ENCODE results near the gene PNKP. TPM values are rescaled to one million over a fixed set of nuclear protein-coding genes. Genes with fewer than 3 reads are reported as not detected.

PNKP gene
- total RNA-seq, 1 experiment from 2014 or later: 141 TPM

GRCh38 chr19:49869009-49869483 lies 1.7 kb upstream of the PNKP start:
- Histone ChIP-seq H3K36me3 (ENCODE audit: low read depth, low read length) (peaks cover 17% of the 10 kb centered on the region; the same call in 1 of the 2 replicates), H3K9me3 (ENCODE audit: low read length) (no peaks in the 10 kb centered on the region), H3K4me1 (ENCODE audit: insufficient read depth, low read length) (peaks cover 28% of the 10 kb centered on the region), H3F3A (ENCODE audit: low read length, unreplicated experiment) (no peaks in the 10 kb centered on the region), H3K4me3 (ENCODE audit: low read length) (peak overlapping the region; percentile 59), H3K9me2 (replicated peaks; ENCODE audit: low read length) (no peaks in the 10 kb centered on the region), H4K20me1 (ENCODE audit: low read length) (peaks cover 10% of the 10 kb centered on the region), H3K9ac (ENCODE audit: low read length) (no peak overlapping the region), H3K27me3 (ENCODE audit: low read length) (no peaks in the 10 kb centered on the region), H2AFZ (ENCODE audit: low read length) (peak overlapping the region; percentile 66), H3K4me2 (ENCODE audit: low read length) (peak overlapping the region; percentile 81), H3K27ac (ENCODE audit: low read length) (no peak overlapping the region), H3K79me2 (ENCODE audit: low read length) (peaks cover 35% of the 10 kb centered on the region)
- CTCF ChIA-PET: interaction anchor here (0.7 to 1.0 kb wide), 2 partner anchors 83 to 1470 kb away, joined by 3 read pairs; no protein-coding TSS in a partner anchor
- BruUV-seq (replicated peaks): no TSS peak
- POLR2A ChIA-PET (ENCODE audit: unreplicated experiment): interaction anchor here (0.5 to 1.1 kb wide), 5 partner anchors 19 to 916 kb away, joined by 3 to 9 read pairs (median 4); no protein-coding TSS in a partner anchor
- peak; percentile 11 for ATAC-seq
- intact Hi-C loops (cut with micrococcal nuclease): loop anchor here (1.0 to 5.0 kb wide), 3 partner anchors 8 to 460 kb away; partner anchors contain the start of genes AKT1S1, KCNC3, MED25 and TBC1D17
- no peak for DNase-seq
- TF ChIP-seq EZH2 (IDR thresholded peaks at IDR 0.05; ENCODE audit: low read length, unreplicated experiment): no peak
- no peak for TF ChIP-seq EZH2phosphoT487 (IDR thresholded peaks at IDR 0.05; ENCODE audit: borderline replicate concordance, low read length)
- TF ChIP-seq CTCF (conservative IDR thresholded peaks at IDR 0.05; ENCODE audit: low read depth, low read length): no peak

GRCh38 chr19:49864890-49865289 lies 2.5 kb downstream of the PNKP start:
- Histone ChIP-seq H3K9me2 (replicated peaks; ENCODE audit: low read length) (no peaks in the 10 kb centered on the region), H4K20me1 (ENCODE audit: low read length) (peaks cover 17% of the 10 kb centered on the region), H3K27ac (ENCODE audit: low read length) (no peak overlapping the region), H3K9ac (ENCODE audit: low read length) (no peak overlapping the region), H3K36me3 (ENCODE audit: low read depth, low read length) (peaks cover 37% of the 10 kb centered on the region), H3K4me2 (ENCODE audit: low read length) (peak overlapping the region; percentile 95), H3K27me3 (ENCODE audit: low read length) (no peaks in the 10 kb centered on the region), H3K79me2 (ENCODE audit: low read length) (peaks cover 41% of the 10 kb centered on the region), H3F3A (ENCODE audit: low read length, unreplicated experiment) (no peaks in the 10 kb centered on the region), H3K9me3 (ENCODE audit: low read length) (no peaks in the 10 kb centered on the region), H3K4me3 (ENCODE audit: low read length) (peak overlapping the region; percentile 90; the same call in 1 of the 2 replicates), H2AFZ (ENCODE audit: low read length) (no peak overlapping the region), H3K4me1 (ENCODE audit: insufficient read depth, low read length) (peaks cover 17% of the 10 kb centered on the region)
- no TSS peak for BruUV-seq (replicated peaks)
- DNase-seq: no peak
- no peak for ATAC-seq
- ChIA-PET POLR2A (ENCODE audit: unreplicated experiment) (interaction anchor here (0.7 kb wide), 1 partner anchor 15 kb away, joined by 3 read pairs; no protein-coding TSS in a partner anchor), CTCF (interaction anchor here (1.0 kb wide), 1 partner anchor 12 kb away, joined by 3 read pairs; the partner anchor contains the start of genes AKT1S1 and TBC1D17)
- TF ChIP-seq CTCF (conservative IDR thresholded peaks at IDR 0.05; ENCODE audit: low read depth, low read length) (no peak), EZH2phosphoT487 (IDR thresholded peaks at IDR 0.05; ENCODE audit: borderline replicate concordance, low read length) (no peak), EZH2 (IDR thresholded peaks at IDR 0.05; ENCODE audit: low read length, unreplicated experiment) (no peak)
- intact Hi-C loops (cut with micrococcal nuclease): loop anchor here (5.0 kb wide), 1 partner anchor 48 kb away; the partner anchor contains the start of gene MED25

- ATAC-seq: no peak
- intact Hi-C loops (cut with micrococcal nuclease): no loop called here
- Histone ChIP-seq H3K9me3 (ENCODE audit: low read length) (no peaks in the 10 kb centered on the region), H3K79me2 (ENCODE audit: low read length) (peaks cover 41% of the 10 kb centered on the region), H3K27ac (ENCODE audit: low read length) (no peak overlapping the region), H4K20me1 (ENCODE audit: low read length) (peaks cover 17% of the 10 kb centered on the region), H3K9me2 (replicated peaks; ENCODE audit: low read length) (no peaks in the 10 kb centered on the region), H3K4me3 (ENCODE audit: low read length) (no peak overlapping the region), H3K9ac (ENCODE audit: low read length) (no peak overlapping the region), H2AFZ (ENCODE audit: low read length) (no peak overlapping the region), H3K4me1 (ENCODE audit: insufficient read depth, low read length) (peaks cover 17% of the 10 kb centered on the region), H3K27me3 (ENCODE audit: low read length) (no peaks in the 10 kb centered on the region), H3K4me2 (ENCODE audit: low read length) (no peak overlapping the region), H3K36me3 (ENCODE audit: low read depth, low read length) (peaks cover 42% of the 10 kb centered on the region), H3F3A (ENCODE audit: low read length, unreplicated experiment) (no peaks in the 10 kb centered on the region)
- CTCF ChIA-PET: no interaction called here
- BruUV-seq (replicated peaks): no TSS peak
- TF ChIP-seq EZH2 (IDR thresholded peaks at IDR 0.05; ENCODE audit: low read length, unreplicated experiment): no peak
- no peak for TF ChIP-seq EZH2phosphoT487 (IDR thresholded peaks at IDR 0.05; ENCODE audit: borderline replicate concordance, low read length)
- no peak for TF ChIP-seq CTCF (conservative IDR thresholded peaks at IDR 0.05; ENCODE audit: low read depth, low read length)
- DNase-seq: no peak
- POLR2A ChIA-PET (ENCODE audit: unreplicated experiment): no interaction called here
Observed at GRCh38 chr19:49863935-49864320, 3.4 kb downstream of the PNKP start.

Measured in PC-3 (cell line).